MM.1S (cell line): ENCODE measurements around the gene MEGF10.

Source experiments
- CTCF ChIP-seq: fragments of 300-600 bp; sonication (generic); IDR thresholded peaks from 2 replicates; pipeline ENCODE4 v1.5.1; 2016; ENCODE audit warnings: antibody characterized with exemption, low read length, mixed read lengths
- EZH2 ChIP-seq: fragments of 300-600 bp; sonication (generic); optimal IDR thresholded peaks from 2 replicates; pipeline ENCODE3; 2017; ENCODE audit warnings: low read depth, mild to moderate bottlenecking, antibody characterized with exemption, low read length, mixed read lengths

DNA sequence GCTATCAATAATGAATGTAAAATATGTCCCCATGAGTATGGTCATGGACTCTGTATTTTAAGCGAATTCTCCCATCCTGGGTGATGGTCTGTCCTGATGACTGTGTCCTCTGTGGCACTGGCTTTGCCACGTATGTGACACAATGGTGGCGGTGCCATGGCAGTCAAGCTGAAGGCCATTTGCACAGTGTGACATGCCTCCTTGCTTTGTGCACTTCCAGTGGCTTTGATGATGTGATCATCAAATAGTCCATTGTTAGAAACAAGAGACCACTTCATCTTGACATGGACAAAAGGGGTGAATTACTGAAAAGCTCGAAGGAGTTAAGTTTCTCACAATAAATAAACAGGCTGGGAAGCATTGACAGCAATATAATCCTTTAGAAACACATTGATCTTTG lies 195.9 kb downstream of the MEGF10 start:
- TF ChIP-seq CTCF (no peak), EZH2 (no peak)
